Activated T-helper 1 cell treated with anti-CD3 and anti-CD28 coated beads, Interleukin-12 subunit alpha, Interleukin-12 subunit beta, Interleukin-2, Interleukin-4 antibody, amounts not matched to agents 30 ng/mL and 10 ng/mL and 1 ng/mL, durations not matched to agents 14 hours and 24 hours and 36 hours (primary cell): ENCODE data around the gene HADHA. TPM values are rescaled to one million over a fixed set of nuclear protein-coding genes. Genes with fewer than 3 reads are reported as not detected.
A peak's percentile ranks its signal among the peaks of the same experiment; 100 is the strongest.

Experiments
- DNase-seq: peaks from one replicate; pipeline ENCODE4 v3.0.0; 2021; ENCODE audit warnings: low spot score
- H3K27ac Mint-ChIP-seq: one replicate; pipeline ENCODE4 v1.8.0; 2021; ENCODE audit warnings: mild to moderate bottlenecking, mixed read lengths
- H3K27me3 Mint-ChIP-seq: one replicate; pipeline ENCODE4 v1.8.0; 2022; ENCODE audit warnings: mild to moderate bottlenecking, moderate library complexity, mixed read lengths; ENCODE audit not compliant: insufficient read depth
- H3K36me3 Mint-ChIP-seq: one replicate; pipeline ENCODE4 v1.8.0; 2021; ENCODE audit warnings: low read depth, mixed read lengths
- H3K4me1 Mint-ChIP-seq: one replicate; pipeline ENCODE4 v1.8.0; 2021; ENCODE audit warnings: low read depth, mixed read lengths
- H3K4me3 Mint-ChIP-seq: one replicate; pipeline ENCODE4 v1.8.0; 2021; ENCODE audit warnings: mild to moderate bottlenecking, moderate library complexity, mixed read lengths
- H3K9me3 Mint-ChIP-seq: one replicate; pipeline ENCODE4 v1.8.0; 2021; ENCODE audit warnings: mixed read lengths
- intact Hi-C: fragments of 100-400 bp; cut with micrococcal nuclease; formaldehyde crosslinking; loops from one replicate; pipeline ENCODE4 v1.15.1; 2024
- total RNA-seq: library from RNA; stranded (reverse); gene quantifications from 2 replicates; pipeline ENCODE4 v1.2.3, GENCODE V29; 2022

Gene HADHA
- total RNA-seq, 1 donor from 2014 or later: 96.8 TPM

GRCh38 chr2:26164231-26164630, 80.2 kb downstream of the HADHA start:
- intact Hi-C loops: no loop called here
- Mint-ChIP-seq H3K4me3 (no peak overlapping the region), H3K36me3 (no peaks in the 10 kb centered on the region), H3K27ac (no peak overlapping the region), H3K4me1 (no peaks in the 10 kb centered on the region), H3K9me3 (no peaks in the 10 kb centered on the region), H3K27me3 (peaks cover 8% of the 10 kb centered on the region)
- DNase-seq: no peak

DNA sequence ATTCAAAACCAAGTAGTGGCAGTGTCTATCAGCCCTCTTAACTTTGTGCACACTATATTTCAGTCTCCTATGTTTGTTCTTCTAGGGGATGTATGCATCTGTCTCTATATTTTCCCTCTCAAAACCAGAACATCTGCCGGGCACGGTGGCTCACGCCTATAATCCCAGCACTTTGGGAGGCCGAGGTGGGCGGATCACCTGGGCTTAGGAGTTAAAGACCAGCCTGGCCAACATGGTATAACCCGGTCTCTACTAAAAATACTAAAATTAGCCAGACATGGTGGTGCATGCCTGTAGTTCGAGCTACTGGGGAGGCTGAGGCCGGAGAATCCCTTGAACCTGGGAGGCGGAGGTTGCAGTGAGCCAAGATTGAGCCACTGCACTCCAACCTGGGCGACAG, 81.5 kb downstream of the HADHA start:
- intact Hi-C loops: no loop called here
- H3K36me3 Mint-ChIP-seq: no peaks in the 10 kb centered on the region
- no peaks in the 10 kb centered on the region for H3K4me1 Mint-ChIP-seq
- peaks cover 6% of the 10 kb centered on the region for H3K27me3 Mint-ChIP-seq
- H3K9me3 Mint-ChIP-seq: no peaks in the 10 kb centered on the region
- DNase-seq: no peak
- H3K27ac Mint-ChIP-seq: no peak overlapping the region
- H3K4me3 Mint-ChIP-seq: no peak overlapping the region

- intact Hi-C loops: no loop called here
- H3K9me3 Mint-ChIP-seq: no peaks in the 10 kb centered on the region
Measured at GRCh38 chr2:26161926-26162325, 82.5 kb downstream of the HADHA start.

GRCh38 chr2:26157580-26157979, 86.9 kb downstream of the HADHA start:
- Mint-ChIP-seq H3K27me3 (peaks cover 16% of the 10 kb centered on the region), H3K36me3 (no peaks in the 10 kb centered on the region), H3K27ac (no peak overlapping the region), H3K9me3 (no peaks in the 10 kb centered on the region), H3K4me3 (no peak overlapping the region), H3K4me1 (no peaks in the 10 kb centered on the region)
- intact Hi-C loops: no loop called here
- DNase-seq: no peak

More at GRCh38 chr2:26161926-26162325, 82.5 kb downstream of the HADHA start:
- H3K36me3 Mint-ChIP-seq: no peaks in the 10 kb centered on the region
- peaks cover 7% of the 10 kb centered on the region for H3K27me3 Mint-ChIP-seq
- no peaks in the 10 kb centered on the region for H3K4me1 Mint-ChIP-seq
- H3K27ac Mint-ChIP-seq: no peak overlapping the region
- no peak for DNase-seq
- no peak overlapping the region for H3K4me3 Mint-ChIP-seq

DNA sequence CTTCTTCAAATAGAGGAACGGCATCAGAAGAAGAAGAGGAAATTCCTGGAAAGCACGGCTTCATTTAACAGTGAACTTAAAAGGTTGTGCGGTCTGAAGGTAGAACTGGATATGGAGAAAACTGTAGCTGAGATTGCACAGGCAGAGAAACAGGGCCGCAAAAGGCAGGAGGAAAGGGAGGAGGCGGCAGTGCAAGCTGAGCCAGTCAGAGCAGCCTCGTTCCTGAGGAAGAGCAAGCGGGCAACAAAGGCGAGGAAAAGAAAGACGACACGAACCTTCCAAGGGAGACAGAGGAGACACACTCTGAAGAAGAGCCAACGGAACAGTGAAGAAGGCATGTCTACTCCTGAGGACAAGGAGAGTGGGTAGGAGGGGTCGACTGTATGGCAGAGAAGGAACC, 94.2 kb downstream of the HADHA start:
- Mint-ChIP-seq H3K4me1 (no peaks in the 10 kb centered on the region), H3K9me3 (no peaks in the 10 kb centered on the region), H3K36me3 (no peaks in the 10 kb centered on the region), H3K4me3 (no peak overlapping the region), H3K27me3 (peaks cover 24% of the 10 kb centered on the region), H3K27ac (no peak overlapping the region)
- intact Hi-C loops: no loop called here
- no peak for DNase-seq

DNA sequence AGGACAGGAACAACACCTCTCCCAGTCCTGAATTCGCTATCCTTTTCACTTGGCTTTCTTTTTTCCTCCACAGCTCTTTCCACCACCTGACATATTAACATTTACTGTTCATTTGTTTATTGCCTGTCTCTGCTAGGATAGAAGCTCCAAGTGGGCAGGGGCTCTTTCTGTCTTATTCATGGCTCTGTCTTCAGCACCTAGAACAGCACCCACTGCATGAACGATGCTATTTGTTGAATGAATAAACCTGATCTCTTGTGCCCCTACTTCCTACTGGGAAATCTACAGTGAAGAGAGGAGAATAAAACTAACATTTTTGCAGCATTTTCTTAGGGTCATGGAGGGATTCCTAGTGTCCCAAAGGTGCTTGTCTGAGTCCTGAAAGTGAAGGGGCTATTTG, 95.9 kb downstream of the HADHA start:
- H3K27ac Mint-ChIP-seq: no peak overlapping the region
- H3K9me3 Mint-ChIP-seq: no peaks in the 10 kb centered on the region
- H3K4me1 Mint-ChIP-seq: no peaks in the 10 kb centered on the region
- H3K36me3 Mint-ChIP-seq: no peaks in the 10 kb centered on the region
- peaks cover 16% of the 10 kb centered on the region for H3K27me3 Mint-ChIP-seq
- intact Hi-C loops: loop anchor here (5.0 kb wide), 1 partner anchor 296 kb away; no protein-coding TSS in a partner anchor
- H3K4me3 Mint-ChIP-seq: no peak overlapping the region
- no peak for DNase-seq

- DNase-seq: peak; percentile 43
- Mint-ChIP-seq H3K36me3 (no peaks in the 10 kb centered on the region), H3K4me1 (no peaks in the 10 kb centered on the region), H3K4me3 (no peak overlapping the region), H3K27ac (no peak overlapping the region), H3K9me3 (no peaks in the 10 kb centered on the region), H3K27me3 (peaks cover 7% of the 10 kb centered on the region)
- intact Hi-C loops: loop anchor here (1.0 to 5.0 kb wide), 5 partner anchors 57 to 538 kb away; no protein-coding TSS in a partner anchor
Measured at GRCh38 chr2:26144953-26145680, 99.3 kb downstream of the HADHA start.

GRCh38 chr2:26144031-26144430, 100.4 kb downstream of the HADHA start:
- H3K4me1 Mint-ChIP-seq: no peaks in the 10 kb centered on the region
- H3K27ac Mint-ChIP-seq: no peak overlapping the region
- H3K4me3 Mint-ChIP-seq: no peak overlapping the region
- H3K9me3 Mint-ChIP-seq: no peaks in the 10 kb centered on the region
- intact Hi-C loops: no loop called here
- no peak for DNase-seq
- H3K27me3 Mint-ChIP-seq: peaks cover 7% of the 10 kb centered on the region
- H3K36me3 Mint-ChIP-seq: no peaks in the 10 kb centered on the region

GRCh38 chr2:26141145-26141769, 103.2 kb downstream of the HADHA start:
- intact Hi-C loops: no loop called here

More at GRCh38 chr2:26141145-26141769, 103.2 kb downstream of the HADHA start:
- H3K9me3 Mint-ChIP-seq: no peaks in the 10 kb centered on the region
- no peaks in the 10 kb centered on the region for H3K4me1 Mint-ChIP-seq
- H3K27ac Mint-ChIP-seq: no peak overlapping the region
- DNase-seq: no peak
- peaks cover 2% of the 10 kb centered on the region for H3K36me3 Mint-ChIP-seq
- no peaks in the 10 kb centered on the region for H3K27me3 Mint-ChIP-seq
- no peak overlapping the region for H3K4me3 Mint-ChIP-seq

Other genes with a start within 250 kb of the HADHA start
- 128 and 130 TPM in 2 replicates for gene RAB10, start 210.5 kb downstream of the HADHA start, total RNA-seq
- 6.1 and 7.4 TPM in 2 replicates for gene GAREM2, start 71.5 kb downstream of the HADHA start, total RNA-seq
- gene HADHB, start 307 bp upstream of the HADHA start, total RNA-seq: 78.8 and 78.9 TPM in 2 replicates
- 66.6 and 68.2 TPM in 2 replicates for gene SELENOI, start 101.5 kb upstream of the HADHA start, total RNA-seq
- gene ADGRF3, start 102.2 kb upstream of the HADHA start, total RNA-seq: 2.3 and 2.9 TPM in 2 replicates
- gene DRC1, start 157.3 kb upstream of the HADHA start, total RNA-seq: not detected in 2 replicates
- 5.9 and 6.9 TPM in 2 replicates for gene OTOF, start 233.5 kb upstream of the HADHA start, total RNA-seq